HepG2 (cell line): ENCODE measurements around the gene MBD3L3. TPM values are rescaled to one million over a fixed set of nuclear protein-coding genes. Genes with fewer than 3 reads are reported as not detected.

ENCODE experiments used
- ATAC-seq: fragments of 200-7000 bp; cut with Tn5 transposase; 3 replicates; pipeline ENCODE4 v1.9.1; 2020; ENCODE audit warnings: mild to moderate bottlenecking, moderate library complexity
- BruUV-seq: library from RNA; stranded (reverse); fragments of 400-500 nt; replicated peaks from 2 replicates; lab custom pipeline; 2021; lab: Mats Ljungman, UMichigan
- CTCF ChIA-PET: fragments of 300-600 bp; formaldehyde crosslinking; extraction: SDS; loops from one replicate; lab custom pipeline; 2021; ENCODE audit warnings: low total read pairs, inconsistent platforms, low intra/inter-chr PET ratio; lab: Yijun Ruan, JAX
- POLR2A ChIA-PET: fragments of 350-600 bp; sonication (Branson Sonifier 250); formaldehyde crosslinking; loops from one replicate; lab custom pipeline; 2020; ENCODE audit warnings: antibody characterized with exemption, inconsistent platforms; lab: Yijun Ruan, JAX
- DNase-seq: peaks from one replicate; pipeline ENCODE4 v3.0.0-alpha.2; 2015; ENCODE audit warnings: low spot score
- FAIRE-seq: peaks from 3 replicates; lab custom pipeline; 2011; peaks lifted over from hg19 to GRCh38; lab: Jason Lieb, UNC
- H2AFZ ChIP-seq: one replicate; pipeline ENCODE4 v1.6.1; 2011; ENCODE audit warnings: low read length, inconsistent platforms
- H3K27ac ChIP-seq: fragments of 300-600 bp; 3 replicates; pipeline ENCODE4 v1.8.0; 2011; ENCODE audit warnings: mixed run types, mild to moderate bottlenecking, mixed read lengths, low read length, inconsistent platforms; ENCODE audit not compliant: insufficient read depth; ENCODE audit errors: extremely low read length
- H3K27me3 ChIP-seq, 2 experiments: fragments of 200-600 bp in 1 of 2; 2 replicates in 1 of 2; 3 replicates in 1 of 2; pipeline versions ENCODE4 v1.6.0 to v1.8.0; 2011; ENCODE audit warnings: low read length in 2 of 2, mild to moderate bottlenecking in 2 of 2, moderate library complexity in 2 of 2, inconsistent platforms in 1 of 2; ENCODE audit not compliant: insufficient read depth in 2 of 2, control insufficient read depth in 1 of 2
- H3K36me3 ChIP-seq, 2 experiments: fragments of 200-600 bp in 1 of 2; replicated peaks in 1 of 2; 2 replicates in 1 of 2; 3 replicates in 1 of 2; pipeline versions ENCODE4 v1.5.1 to v1.8.0; 2011; ENCODE audit warnings: low read length in 2 of 2, inconsistent platforms in 1 of 2; ENCODE audit not compliant: insufficient read depth in 2 of 2, control insufficient read depth in 1 of 2
- H3K4me1 ChIP-seq: 2 replicates; pipeline ENCODE4 v1.5.1; 2012; ENCODE audit warnings: low read length, inconsistent platforms; ENCODE audit not compliant: insufficient read depth
- H3K4me2 ChIP-seq: 2 replicates; pipeline ENCODE4 v1.6.0; 2011; ENCODE audit warnings: low read depth, low read length, inconsistent platforms
- H3K4me3 ChIP-seq, 3 experiments: fragments of 200-600 bp in 1 of 3; sonication (generic), shearing (Covaris generic) in 1 of 3; replicated peaks in 1 of 3; 2 replicates each; pipeline ENCODE4 v1.5.1; 2011 to 2016; ENCODE audit warnings: low read length in 3 of 3, inconsistent platforms in 2 of 3, low read depth in 2 of 3, mild to moderate bottlenecking in 2 of 3, control low read depth in 1 of 3, mixed read lengths in 1 of 3; ENCODE audit not compliant: insufficient read depth in 1 of 3
- H3K79me2 ChIP-seq: one replicate; pipeline ENCODE4 v1.6.1; 2011; ENCODE audit warnings: low read length, inconsistent platforms; ENCODE audit not compliant: insufficient read depth
- H3K9ac ChIP-seq: 2 replicates; pipeline ENCODE4 v1.6.0; 2011; ENCODE audit warnings: mild to moderate bottlenecking, low read depth, low read length, inconsistent platforms; ENCODE audit not compliant: insufficient read depth
- H3K9me3 ChIP-seq: 2 replicates; pipeline ENCODE4 v1.5.1; 2012; ENCODE audit warnings: mild to moderate bottlenecking, low read length
- H4K20me1 ChIP-seq: 2 replicates; pipeline ENCODE4 v1.6.0; 2011; ENCODE audit warnings: inconsistent platforms, mild to moderate bottlenecking, low read length, moderate library complexity; ENCODE audit not compliant: insufficient read depth
- CENPBD1 ChIP-seq: sonication (generic); formaldehyde crosslinking; IDR thresholded peaks from 2 replicates; pipeline ENCODE4 v1.8.0; 2022; ENCODE audit warnings: missing genetic modification reagents, low read depth, mild to moderate bottlenecking, borderline replicate concordance
- FOXO1 ChIP-seq: sonication (generic); formaldehyde crosslinking; IDR thresholded peaks from 2 replicates; pipeline ENCODE4 v1.4.0; 2020; ENCODE audit warnings: missing genetic modification reagents
- HNF4A ChIP-seq: sonication (generic); formaldehyde crosslinking; IDR thresholded peaks from 2 replicates; pipeline ENCODE4 v1.4.0; 2020; ENCODE audit warnings: missing genetic modification reagents
- NFYB ChIP-seq: sonication (generic); formaldehyde crosslinking; IDR thresholded peaks from 2 replicates; pipeline ENCODE4 v1.4.0; 2020; ENCODE audit warnings: missing genetic modification reagents
- NR0B2 ChIP-seq: sonication (generic); formaldehyde crosslinking; IDR thresholded peaks from 2 replicates; pipeline ENCODE4 v1.4.0; 2020; ENCODE audit warnings: mild to moderate bottlenecking, missing genetic modification reagents
- ZNF138 ChIP-seq: sonication (generic); formaldehyde crosslinking; IDR thresholded peaks from 2 replicates; pipeline ENCODE4 v1.5.0; 2020; ENCODE audit warnings: mild to moderate bottlenecking, low read depth, missing genetic modification reagents
- ZNF17 ChIP-seq: sonication (generic); formaldehyde crosslinking; IDR thresholded peaks from 2 replicates; pipeline ENCODE4 v1.5.0; 2020; ENCODE audit warnings: mild to moderate bottlenecking, missing genetic modification reagents
- ZNF180 ChIP-seq: sonication (generic); formaldehyde crosslinking; IDR thresholded peaks from 2 replicates; pipeline ENCODE4 v1.4.0; 2020; ENCODE audit warnings: low read depth, missing genetic modification reagents, borderline replicate concordance
- ZNF337 ChIP-seq: sonication (generic); formaldehyde crosslinking; IDR thresholded peaks from 2 replicates; pipeline ENCODE4 v1.5.1; 2020; ENCODE audit warnings: missing genetic modification reagents, low read depth, mild to moderate bottlenecking, borderline replicate concordance
- ZNF367 ChIP-seq: sonication (generic); formaldehyde crosslinking; IDR thresholded peaks from 2 replicates; pipeline ENCODE4 v1.4.0; 2020; ENCODE audit warnings: missing genetic modification reagents, borderline replicate concordance
- ZNF839 ChIP-seq: sonication (generic); formaldehyde crosslinking; IDR thresholded peaks from 2 replicates; pipeline ENCODE4 v1.4.0; 2020; ENCODE audit warnings: missing genetic modification reagents, mild to moderate bottlenecking, borderline replicate concordance
- WGBS: methylation state at CpG from one replicate; pipeline ENCODE4 v1.1.6; 2017; ENCODE audit warnings: low lambda C conversion rate; 5-methylcytosine and 5-hydroxymethylcytosine counted together
- in situ Hi-C: cut with HindIII; loops from 2 replicates; pipeline ENCODE4 v1.10.0; 2017; ENCODE audit warnings: low pct_unique_long_range_greater_than_20kb; ENCODE audit not compliant: extremely low pct_ligation_motif_present
- intact Hi-C: fragments of 100-400 bp; cut with micrococcal nuclease; formaldehyde crosslinking; loops from one replicate; pipeline ENCODE4 v1.10.0; 2022; ENCODE audit not compliant: unreplicated experiment
- polyA plus RNA-seq, 8 experiments: library from polyadenylated mRNA; depleted of rRNA in 3 of 8; stranded (reverse) in 7 of 8; unstranded in 1 of 8; fragments of >200 nt; fragmentation: Illumina TruSeq in 4 of 8; extraction: Trizol in 4 of 8; gene quantifications; 2 replicates each; pipeline versions ENCODE4 v1.2.1 to v1.2.3, GENCODE V29; 2011 to 2016; ENCODE audit warnings: low read depth in 4 of 8, missing spikeins in 1 of 8, mixed read lengths in 1 of 8; ENCODE audit not compliant: insufficient read depth in 1 of 8
- total RNA-seq, 5 experiments: library from RNA; depleted of rRNA; stranded (reverse); fragments of >200 nt; fragmentation: Illumina TruSeq; extraction: Trizol; gene quantifications; 2 replicates each; pipeline ENCODE4 v1.2.3, GENCODE V29; 2016; ENCODE audit warnings: low read depth in 1 of 5
- TF ChIP-seq, protein P1 (sequence below): sonication (generic); formaldehyde crosslinking; IDR thresholded peaks from 2 replicates; pipeline ENCODE4 v1.4.0; 2020; ENCODE audit warnings: missing genetic modification reagents, borderline replicate concordance

Gene MBD3L3
- total and polyA plus RNA-seq, 2 of the 13 experiments (the other 11 are each of a cell fraction or from before 2014, with no cell fraction given), result not detected

DNA sequence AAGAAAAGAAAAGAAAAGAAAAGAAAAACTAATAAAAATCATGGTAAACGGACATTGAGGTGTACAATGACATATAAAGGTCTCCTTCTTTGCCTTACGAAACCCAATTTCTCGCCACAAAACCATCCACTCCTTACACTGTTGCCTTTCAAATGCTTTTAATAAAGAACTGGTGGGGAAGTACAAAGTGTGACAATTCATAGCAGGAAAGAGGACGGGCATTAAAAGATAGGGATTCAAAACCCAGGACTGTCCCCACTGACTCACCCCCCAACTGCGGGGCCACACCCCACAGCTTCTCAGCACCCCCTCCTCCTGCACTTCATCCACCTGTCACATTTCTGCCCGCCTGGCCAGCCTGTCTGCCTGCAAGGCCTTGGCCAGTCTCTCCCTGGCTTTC, 39.6 kb downstream of the MBD3L3 start (continued):
- TF ChIP-seq CENPBD1 (CRISPR knock-in tag) (no peak), ZNF17 (CRISPR knock-in tag) (no peak), HNF4A (CRISPR knock-in tag) (no peak), ZNF337 (no peak), ZNF138 (no peak), ZNF367 (CRISPR knock-in tag) (no peak), FOXO1 (no peak), NFYB (CRISPR knock-in tag) (no peak), ZNF839 (CRISPR knock-in tag) (no peak), ZNF180 (no peak)
- TF ChIP-seq, protein P1, sequence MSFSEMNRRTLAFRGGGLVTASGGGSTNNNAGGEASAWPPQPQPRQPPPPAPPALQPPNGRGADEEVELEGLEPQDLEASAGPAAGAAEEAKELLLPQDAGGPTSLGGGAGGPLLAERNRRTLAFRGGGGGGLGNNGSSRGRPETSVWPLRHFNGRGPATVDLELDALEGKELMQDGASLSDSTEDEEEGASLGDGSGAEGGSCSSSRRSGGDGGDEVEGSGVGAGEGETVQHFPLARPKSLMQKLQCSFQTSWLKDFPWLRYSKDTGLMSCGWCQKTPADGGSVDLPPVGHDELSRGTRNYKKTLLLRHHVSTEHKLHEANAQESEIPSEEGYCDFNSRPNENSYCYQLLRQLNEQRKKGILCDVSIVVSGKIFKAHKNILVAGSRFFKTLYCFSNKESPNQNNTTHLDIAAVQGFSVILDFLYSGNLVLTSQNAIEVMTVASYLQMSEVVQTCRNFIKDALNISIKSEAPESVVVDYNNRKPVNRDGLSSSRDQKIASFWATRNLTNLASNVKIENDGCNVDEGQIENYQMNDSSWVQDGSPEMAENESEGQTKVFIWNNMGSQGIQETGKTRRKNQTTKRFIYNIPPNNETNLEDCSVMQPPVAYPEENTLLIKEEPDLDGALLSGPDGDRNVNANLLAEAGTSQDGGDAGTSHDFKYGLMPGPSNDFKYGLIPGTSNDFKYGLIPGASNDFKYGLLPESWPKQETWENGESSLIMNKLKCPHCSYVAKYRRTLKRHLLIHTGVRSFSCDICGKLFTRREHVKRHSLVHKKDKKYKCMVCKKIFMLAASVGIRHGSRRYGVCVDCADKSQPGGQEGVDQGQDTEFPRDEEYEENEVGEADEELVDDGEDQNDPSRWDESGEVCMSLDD (CRISPR knock-in tag), result no peak

- Histone ChIP-seq H4K20me1 (no peaks in the 10 kb centered on the region), H3K27ac (no peak overlapping the region), H3K9me3 (no peaks in the 10 kb centered on the region), H3K4me1 (no peaks in the 10 kb centered on the region), H3K4me2 (no peak overlapping the region), H3K27me3 (0 out of 5 replicates have a peak, but pooled peaks cover 0 to under 1% of the 10 kb centered on the region in 2 experiments), H2AFZ (no peak overlapping the region), H3K9ac (no peak overlapping the region), H3K79me2 (no peaks in the 10 kb centered on the region), H3K4me3 (no peak overlapping the region), H3K36me3 (no peaks in the 10 kb centered on the region)
- ChIA-PET CTCF (no interaction called here), POLR2A (no interaction called here)
- intact Hi-C loops (no loop called here), in situ Hi-C loops (no loop called here)
- no TSS peak for BruUV-seq
- ATAC-seq (no peak), DNase-seq (no peak), FAIRE-seq (no peak)
- 40% methylated on average over 4 of the region's 4 CpGs for WGBS
- no peak for TF ChIP-seq NR0B2
Measured at GRCh38 chr19:7013678-7014077, 44.8 kb downstream of the MBD3L3 start.
